ENCODE measurements around the gene STRAP.

GRCh38 chr12:15886372-15887042 is 4.3 kb downstream of the STRAP start:
- TF ChIP-seq POLR2A (IDR thresholded peaks at IDR 0.05; ENCODE audit: low read length) (no peak), GATA1 (IDR thresholded peaks at IDR 0.05; ENCODE audit: low read depth, low read length) (no peak)
